PFSK-1 (cell line): ENCODE results near the gene NXT1.

Source experiments
- FOXP2 ChIP-seq: optimal IDR thresholded peaks from 2 replicates; pipeline ENCODE3; 2011; ENCODE audit warnings: borderline replicate concordance, control low read depth, inconsistent platforms; ENCODE audit not compliant: insufficient read depth; ENCODE audit errors: extremely low read length, extremely low read depth
- POLR2AphosphoS5 ChIP-seq: IDR thresholded peaks from 2 replicates; pipeline ENCODE4 v1.6.1; 2012; ENCODE audit warnings: low read depth, mild to moderate bottlenecking, control low read depth, low read length, moderate library complexity
- REST ChIP-seq, 2 experiments: IDR thresholded peaks; 2 replicates each; pipeline versions ENCODE4 v1.6.1 to v1.8.0; 2011 to 2012; ENCODE audit warnings: low read depth in 2 of 2, low read length in 2 of 2, control low read depth in 1 of 2, inconsistent platforms in 1 of 2, mild to moderate bottlenecking in 1 of 2, moderate library complexity in 1 of 2; ENCODE audit not compliant: insufficient read depth in 1 of 2

- TF ChIP-seq POLR2AphosphoS5 = no peak
- TF ChIP-seq REST (IDR thresholded peaks at IDR 0.05; ENCODE audit: insufficient read depth in 1 of 2, low read depth in 2 of 2, low read length in 2 of 2) = no peak
- no peak for TF ChIP-seq FOXP2
Observed at GRCh38 chr20:23404196-23404595, 53.6 kb downstream of the NXT1 start.
